ENCODE measurements around the gene ZNF319.
"Not testable (repeated sequence)": the region's sequence is repeated elsewhere in the genome, so short reads cannot be mapped to it uniquely, and the experiment has no call there.

Gene ZNF319

DNA sequence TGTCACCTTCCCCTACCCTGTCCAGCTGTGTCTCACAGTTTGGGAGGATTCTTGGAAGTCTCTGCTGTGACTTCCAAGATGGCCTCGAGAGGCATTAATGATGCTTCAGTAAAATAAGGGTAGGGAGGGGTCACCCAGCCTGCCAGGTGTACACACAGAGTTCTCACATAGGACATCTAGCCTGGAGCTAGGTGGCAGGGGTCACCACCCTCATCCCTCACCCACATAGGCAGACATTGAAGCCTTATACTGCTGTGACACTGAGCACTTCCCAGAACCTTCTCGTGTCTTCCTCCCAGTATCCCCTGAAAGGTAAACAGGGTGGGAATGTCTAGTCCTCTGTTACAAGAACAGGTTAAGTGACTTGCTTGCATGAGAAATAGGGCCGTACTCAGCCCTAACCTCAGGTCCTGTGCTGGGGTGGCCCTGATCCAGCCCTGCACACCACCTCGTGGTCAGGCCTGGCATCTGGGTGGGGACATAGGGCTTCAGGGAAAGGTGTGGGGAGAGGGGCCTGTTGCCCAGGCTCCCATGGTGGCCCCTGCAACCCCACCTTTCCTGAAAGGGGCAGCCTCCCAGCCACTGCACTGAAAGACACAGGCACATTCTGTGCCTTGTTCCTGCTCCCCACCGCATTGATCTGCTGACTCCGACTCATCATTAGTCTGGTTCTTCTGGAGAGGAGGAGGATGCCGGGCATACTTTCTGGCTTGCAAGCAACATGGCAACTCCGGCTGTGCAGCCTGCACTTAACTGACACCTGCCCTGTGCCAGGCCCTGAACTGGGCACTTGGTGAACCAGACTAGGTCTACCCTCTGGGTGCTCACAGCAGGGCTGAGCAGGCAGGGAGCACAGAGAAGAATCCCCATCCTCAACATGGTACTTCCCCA lies 21.4 kb upstream of the ZNF319 start:
- DNase-seq (ENCODE audit: low read depth): no peak

GRCh38 chr16:58020628-58021521 lies 20.4 kb upstream of the ZNF319 start:
- no peak for DNase-seq (ENCODE audit: low read depth)

DNA sequence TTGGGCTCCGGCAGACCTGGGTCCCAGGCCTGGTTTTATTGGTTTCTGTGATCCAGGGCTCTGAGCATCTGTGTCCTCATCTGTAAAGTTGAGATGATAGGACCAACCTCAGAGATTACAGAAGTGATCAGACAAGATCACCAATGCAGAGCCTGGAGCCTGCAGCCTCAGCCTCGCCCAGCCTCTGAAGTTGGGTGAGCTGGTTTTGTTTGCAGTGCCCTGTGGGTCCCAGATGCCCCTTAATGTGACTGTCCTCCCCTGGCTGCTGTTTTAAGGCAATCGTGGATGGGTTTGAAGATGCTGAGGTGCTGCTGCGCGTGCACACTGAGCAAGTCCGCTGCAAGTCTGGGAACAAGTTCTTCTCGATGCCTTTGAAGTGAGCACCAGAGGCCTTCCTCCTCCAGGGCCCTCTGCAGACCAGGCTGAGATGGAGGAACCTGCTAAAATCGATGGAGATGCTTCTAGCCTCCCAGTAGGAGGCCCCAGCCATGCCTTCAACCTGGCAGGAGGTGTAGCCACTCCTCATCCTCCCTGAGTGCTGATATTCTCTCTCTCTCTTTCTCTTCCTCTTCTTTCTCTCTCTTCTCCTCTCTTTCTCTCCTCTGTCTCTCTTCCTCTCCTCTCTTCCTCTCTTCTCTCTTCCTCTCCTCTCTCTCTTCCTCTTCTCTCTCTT lies 19.5 kb upstream of the ZNF319 start:
- no peak for DNase-seq (ENCODE audit: low read depth)

GRCh38 chr16:58018803-58019202 lies 18.3 kb upstream of the ZNF319 start:
- no peak for DNase-seq (ENCODE audit: low read depth)

DNA sequence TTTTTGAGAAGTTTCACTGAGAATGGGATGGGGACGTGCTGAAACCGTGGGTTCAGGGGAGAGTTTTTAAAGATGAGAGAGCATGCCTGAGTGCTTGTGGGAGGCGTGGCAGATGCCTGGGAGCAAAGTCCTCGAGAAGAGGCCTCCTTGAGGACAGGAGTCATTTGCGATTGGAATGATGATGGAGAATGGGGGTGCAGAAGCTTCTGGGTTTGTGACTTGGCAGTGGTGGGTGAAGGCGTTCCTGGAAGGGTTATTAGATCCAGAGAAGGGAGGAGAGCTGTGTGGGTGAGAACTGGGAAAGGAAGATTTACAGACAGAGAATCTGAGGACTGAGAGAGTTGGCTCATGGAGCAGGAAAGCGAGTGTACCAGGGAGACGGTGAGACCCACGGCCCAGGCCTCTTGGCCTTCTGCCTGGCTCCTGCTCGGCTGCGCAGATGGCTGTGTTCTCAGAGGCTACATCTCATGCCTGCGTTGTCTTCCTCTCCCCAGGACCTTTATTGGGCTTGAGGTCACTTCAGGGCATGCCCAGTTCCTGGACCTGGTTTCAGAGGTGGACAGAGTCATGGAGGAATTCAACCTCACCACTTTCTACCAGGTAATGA lies 16.5 kb upstream of the ZNF319 start:
- DNase-seq (ENCODE audit: low read depth): no peak

DNA sequence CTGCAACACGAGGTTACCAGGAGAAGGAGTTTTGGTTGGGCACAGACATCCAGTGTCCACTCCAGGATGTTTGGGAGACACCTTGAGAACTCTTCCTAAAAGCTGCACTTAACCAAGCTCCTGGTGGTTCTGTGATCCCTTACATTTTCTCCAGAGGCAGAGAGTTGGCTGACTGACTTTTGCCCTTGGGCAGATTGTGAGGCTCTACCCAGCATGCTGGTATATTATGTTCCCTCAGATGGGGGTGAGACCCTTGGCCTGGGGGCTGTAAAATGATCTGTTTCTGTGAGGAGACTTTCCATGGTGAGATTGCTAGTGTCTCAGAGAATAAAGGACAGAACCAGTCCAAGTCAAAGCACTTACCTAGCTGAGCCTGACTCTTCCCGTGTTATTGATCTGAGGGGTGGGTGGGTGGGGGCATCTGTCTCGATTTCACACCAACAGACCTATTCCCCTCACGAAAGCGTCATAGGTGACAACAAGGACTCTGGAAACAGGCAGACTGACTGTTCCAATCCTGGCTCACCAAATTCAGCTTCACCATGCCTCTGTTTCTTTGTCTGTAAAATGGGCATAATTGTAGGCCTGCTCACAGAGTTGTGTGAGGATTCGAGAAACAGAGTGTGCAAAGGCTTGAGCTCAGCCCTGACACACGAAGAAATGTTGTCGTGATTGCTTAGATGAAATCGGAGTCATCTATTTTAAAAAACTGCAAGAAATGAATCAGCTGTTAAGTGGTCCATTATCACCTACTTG lies 12.9 kb upstream of the ZNF319 start:
- no peak for DNase-seq (ENCODE audit: low read depth)

DNA sequence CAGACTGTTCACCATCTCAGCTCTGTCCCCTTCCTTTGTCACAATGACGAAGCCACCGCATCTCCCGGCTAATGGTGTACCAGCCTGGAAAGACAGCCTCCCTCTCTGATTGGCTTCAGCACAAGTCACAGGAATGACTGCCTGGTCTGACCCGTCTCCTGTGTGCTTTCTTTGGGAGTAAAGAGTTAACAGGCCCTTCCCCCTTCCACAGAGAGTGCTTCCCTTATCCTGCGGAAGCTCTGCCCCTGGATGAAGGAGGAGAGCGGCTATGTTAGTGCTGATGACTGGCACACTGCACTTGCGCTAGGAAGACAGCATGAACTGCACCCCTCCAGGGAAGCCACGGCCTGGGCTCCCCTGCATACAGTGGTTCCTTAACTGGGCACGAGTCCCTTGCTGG lies 12.0 kb upstream of the ZNF319 start:
- DNase-seq (ENCODE audit: low read depth): no peak

- DNase-seq (ENCODE audit: low read depth): peak; percentile 43
These were observed 11.2 kb upstream of the ZNF319 start for GRCh38 chr16:58011652-58012051.

DNA sequence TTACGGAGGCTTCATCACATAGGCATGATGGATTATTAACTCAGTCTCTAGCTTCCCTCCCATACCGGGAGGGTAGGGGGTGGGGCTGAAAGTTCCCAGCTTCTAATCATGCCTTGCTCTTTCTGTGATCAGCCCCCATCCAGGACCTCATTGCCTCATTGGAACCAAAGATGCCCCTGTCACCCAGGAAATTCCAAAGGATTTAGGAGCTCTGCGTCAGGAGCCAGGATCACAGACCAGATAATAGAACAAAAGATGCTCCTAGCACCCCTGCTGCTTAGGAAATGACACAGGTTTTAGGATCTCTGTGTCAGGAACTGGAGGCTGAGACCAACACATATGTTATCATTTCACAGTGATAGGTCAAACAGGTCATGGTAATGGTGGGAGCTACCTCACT lies 10.4 kb upstream of the ZNF319 start:
- DNase-seq (ENCODE audit: low read depth): no peak

- no peak for DNase-seq (ENCODE audit: low read depth)
These were observed 9.5 kb upstream of the ZNF319 start for GRCh38 chr16:58009856-58010416.

DNA sequence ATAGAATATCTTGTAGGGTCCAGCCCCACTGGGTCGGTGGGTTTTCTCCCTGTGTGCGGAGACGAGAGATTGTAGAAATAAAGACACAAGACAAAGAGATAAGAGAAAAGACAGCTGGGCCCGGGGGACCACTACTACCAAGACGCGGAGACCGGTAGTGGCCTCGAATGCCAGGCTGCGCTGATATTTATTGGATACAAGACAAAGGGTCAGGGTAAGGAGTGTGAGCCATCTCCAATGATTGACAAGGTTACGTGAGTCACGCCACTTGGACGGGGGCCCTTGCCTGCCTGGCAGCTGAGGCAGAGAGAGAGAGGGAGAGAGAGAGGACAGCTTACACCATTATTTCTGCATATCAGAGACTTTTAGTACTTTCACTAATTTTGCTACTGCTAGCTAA lies 4.3 kb upstream of the ZNF319 start:
- not testable (repeated sequence) for DNase-seq (ENCODE audit: low read depth)

DNA sequence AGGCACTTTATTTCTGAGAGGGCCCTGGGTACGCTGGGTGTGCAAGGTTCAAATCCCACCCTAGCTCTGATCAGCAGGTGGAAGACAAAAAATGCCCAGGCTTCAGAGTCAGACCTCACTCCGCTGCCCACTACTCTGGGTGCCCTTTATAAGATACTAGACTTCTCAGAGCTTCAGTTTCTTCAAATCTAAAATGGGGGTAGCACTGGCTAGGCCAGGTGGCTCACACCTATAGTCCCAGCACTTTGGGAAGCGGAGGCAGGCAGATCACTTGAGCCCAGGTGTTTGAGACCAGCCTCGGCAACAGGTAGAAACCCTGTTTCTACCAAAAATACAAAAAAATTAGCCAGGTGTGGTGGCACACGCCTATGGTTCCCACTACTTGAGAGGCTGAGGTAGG lies 2.5 kb upstream of the ZNF319 start:
- no peak for DNase-seq (ENCODE audit: low read depth)

GRCh38 chr16:58002416-58002800 lies 1.9 kb upstream of the ZNF319 start:
- DNase-seq (ENCODE audit: low read depth): no peak

- no peak for DNase-seq (ENCODE audit: low read depth)
These were observed 1.4 kb upstream of the ZNF319 start for GRCh38 chr16:58001781-58002415.

DNA sequence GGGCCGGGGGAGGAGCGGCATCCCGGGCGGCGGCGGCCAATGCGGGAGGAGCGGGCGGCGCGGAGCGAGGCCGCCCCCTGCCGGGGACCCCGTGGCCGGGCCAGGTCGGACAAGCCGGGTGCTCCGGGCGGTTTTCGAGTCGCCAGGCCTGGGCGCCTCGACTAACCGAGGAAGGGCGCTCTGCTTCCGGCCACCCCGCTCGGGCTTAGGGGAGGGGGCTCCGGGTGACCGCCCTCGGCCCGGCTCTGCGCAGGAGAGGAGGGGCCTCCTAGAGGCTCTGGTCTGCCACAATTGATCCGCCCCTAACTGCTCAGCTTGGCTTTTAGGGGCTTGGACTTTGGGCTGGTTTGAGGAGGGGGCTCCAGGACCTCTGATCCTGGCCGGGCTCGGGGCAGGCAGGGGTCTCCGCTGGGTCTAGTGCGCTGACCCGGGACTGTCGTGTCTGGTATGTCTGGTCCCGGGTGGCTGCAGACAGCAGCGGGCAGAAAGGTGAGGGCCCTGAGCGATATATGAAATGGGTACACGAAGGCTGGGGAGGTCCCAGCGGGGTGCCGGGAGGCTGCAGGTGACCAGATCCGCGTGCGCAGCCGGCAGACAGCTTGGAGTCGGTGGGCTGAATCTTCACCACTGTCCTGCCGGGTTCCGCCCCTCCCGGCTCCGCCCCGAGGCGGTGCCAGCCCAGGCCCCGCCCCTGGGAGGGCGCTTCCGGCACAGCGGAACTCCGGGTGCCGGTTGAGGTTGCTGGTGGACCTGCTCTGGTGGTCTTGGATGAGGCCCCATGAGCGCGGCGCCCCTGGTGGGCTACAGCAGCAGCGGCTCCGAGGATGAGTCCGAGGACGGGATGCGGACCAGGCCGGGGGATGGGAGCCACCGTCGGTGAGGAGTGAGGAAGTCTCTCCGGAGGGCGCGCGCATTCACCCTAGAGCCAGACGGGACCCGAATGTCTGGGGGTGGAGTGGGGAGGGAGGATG lies 519 bp upstream of the ZNF319 start, which contains the start of gene USB1:
TSS of gene USB1 (plus strand) at position 702 of the 971 bp plus-strand sequence. CDS start at position 779, 77 bp downstream.
- no peak for DNase-seq (ENCODE audit: low read depth)

DNA sequence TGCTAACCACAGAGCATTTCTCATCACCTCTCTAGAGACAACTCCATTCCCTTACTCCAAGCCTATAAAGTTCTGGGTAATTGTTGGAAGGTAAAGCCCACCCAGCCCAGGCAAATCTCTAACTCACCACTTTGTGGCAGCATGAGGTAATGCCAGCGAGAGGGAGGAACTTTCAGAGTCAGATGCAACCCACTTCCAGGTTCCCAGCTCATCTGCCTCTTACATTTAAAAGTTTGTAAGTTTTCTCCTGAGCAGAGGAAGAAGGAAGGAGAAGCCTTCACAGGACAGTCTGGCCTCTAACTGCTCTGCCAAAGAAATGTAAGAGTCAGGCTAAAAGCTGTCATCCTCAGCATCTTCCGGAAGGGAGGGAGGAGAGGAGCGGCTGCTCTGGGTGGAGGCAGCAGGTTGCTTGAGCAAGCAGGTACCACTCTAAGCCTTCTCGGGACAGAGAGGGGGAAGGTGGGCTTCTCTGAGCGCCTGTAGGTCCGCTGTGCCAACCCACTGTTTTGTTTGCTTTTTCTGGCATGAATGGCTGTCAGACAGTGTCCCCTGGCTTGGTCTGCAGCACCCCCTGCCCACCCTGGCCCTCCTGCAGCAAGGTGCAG lies 1.0 kb downstream of the ZNF319 start:
- no peak for DNase-seq (ENCODE audit: low read depth)

- DNase-seq (ENCODE audit: low read depth): no peak
These were observed 1.5 kb downstream of the ZNF319 start for GRCh38 chr16:57998992-57999365.

- DNase-seq (ENCODE audit: low read depth): no peak
These were observed 2.0 kb downstream of the ZNF319 start for GRCh38 chr16:57998486-57998885.
